Endothelial cell of umbilical vein (primary cell): ENCODE results near the gene MOK. TPM values are rescaled to one million over a fixed set of nuclear protein-coding genes. Genes with fewer than 3 reads are reported as not detected.

Experiments
- BruUV-seq: library from RNA; stranded (reverse); fragments of 400-500 nt; replicated peaks from 2 replicates; lab custom pipeline; 2021; lab: Mats Ljungman, UMichigan
- CTCF ChIA-PET: fragments of 300-600, 350-600 bp; sonication (Branson Sonifier 250); formaldehyde crosslinking; loops from one replicate; lab custom pipeline; 2021; ENCODE audit warnings: antibody characterized with exemption, inconsistent platforms; lab: Charles Lee
- POLR2A ChIA-PET: fragments of 300-600, 350-600 bp; sonication (Branson Sonifier 250); formaldehyde crosslinking; loops from one replicate; lab custom pipeline; 2021; ENCODE audit warnings: antibody characterized with exemption, inconsistent platforms; lab: Charles Lee
- DNase-seq: peaks from one replicate; pipeline ENCODE4 v3.0.0-alpha.2; 2011; ENCODE audit warnings: low read depth, low spot score
- FAIRE-seq: peaks from 2 replicates; lab custom pipeline; 2011; peaks lifted over from hg19 to GRCh38; lab: Jason Lieb, UNC
- H2AFZ ChIP-seq: 2 replicates; pipeline ENCODE4 v1.6.0; 2012; ENCODE audit warnings: low read depth, low read length, control low read depth, inconsistent platforms
- H3K27ac ChIP-seq: 2 replicates; pipeline ENCODE4 v1.5.1; 2011; ENCODE audit warnings: low read depth, mild to moderate bottlenecking, control low read depth, low read length, moderate library complexity; ENCODE audit not compliant: insufficient read depth
- H3K27me3 ChIP-seq, 2 experiments: 2 replicates each; pipeline versions ENCODE4 v1.6.0 to v1.6.1; 2011; ENCODE audit warnings: low read length in 2 of 2, mixed read lengths in 1 of 2; ENCODE audit not compliant: control insufficient read depth in 2 of 2, insufficient read depth in 2 of 2
- H3K36me3 ChIP-seq, 2 experiments: 2 replicates in 1 of 2; 3 replicates in 1 of 2; pipeline ENCODE4 v1.5.1; 2011; ENCODE audit warnings: low read length in 2 of 2, mild to moderate bottlenecking in 1 of 2, moderate library complexity in 1 of 2; ENCODE audit not compliant: control insufficient read depth in 2 of 2, insufficient read depth in 2 of 2; ENCODE audit errors: extremely low read depth in 1 of 2
- H3K4me1 ChIP-seq: 3 replicates; pipeline ENCODE4 v1.5.1; 2011; ENCODE audit warnings: mild to moderate bottlenecking, low read length; ENCODE audit not compliant: control insufficient read depth, insufficient read depth; ENCODE audit errors: extremely low read depth
- H3K4me2 ChIP-seq: 2 replicates; pipeline ENCODE4 v1.6.1; 2011; ENCODE audit warnings: low read length, control low read depth, mixed read lengths; ENCODE audit not compliant: insufficient read depth
- H3K4me3 ChIP-seq, 3 experiments: fragments of 200-600 bp in 1 of 3; sonication (generic), shearing (Covaris generic) in 1 of 3; replicated peaks in 1 of 3; 2 replicates each; pipeline ENCODE4 v1.5.1; 2011 to 2016; ENCODE audit warnings: control low read depth in 3 of 3, low read length in 3 of 3, mild to moderate bottlenecking in 2 of 3, inconsistent platforms in 1 of 3, low read depth in 1 of 3, moderate library complexity in 1 of 3; ENCODE audit not compliant: insufficient read depth in 1 of 3
- H3K79me2 ChIP-seq: 2 replicates; pipeline ENCODE4 v1.6.0; 2012; ENCODE audit warnings: low read length, inconsistent platforms; ENCODE audit not compliant: control insufficient read depth, insufficient read depth
- H3K9ac ChIP-seq: replicated peaks from 2 replicates; pipeline ENCODE3; 2011; ENCODE audit warnings: low read length, control low read depth; ENCODE audit not compliant: insufficient read depth; ENCODE audit errors: extremely low read depth
- H3K9me1 ChIP-seq: replicated peaks from 3 replicates; pipeline ENCODE4 v1.6.0; 2011; ENCODE audit warnings: mild to moderate bottlenecking, low read length; ENCODE audit not compliant: control insufficient read depth, insufficient read depth; ENCODE audit errors: extremely low read depth
- H3K9me3 ChIP-seq: replicated peaks from 2 replicates; pipeline ENCODE4 v1.5.1; 2012; ENCODE audit warnings: low read length, inconsistent platforms; ENCODE audit not compliant: control insufficient read depth, insufficient read depth
- H4K20me1 ChIP-seq: replicated peaks from 2 replicates; pipeline ENCODE3; 2011; ENCODE audit warnings: mild to moderate bottlenecking, low read length; ENCODE audit not compliant: control insufficient read depth, insufficient read depth; ENCODE audit errors: extremely low read depth
- CTCF ChIP-seq, 2 donors: IDR thresholded peaks; 1 replicate in 1 of 2; 2 replicates in 1 of 2; pipeline ENCODE4 v1.5.1; 2011; ENCODE audit warnings: low read length in 2 of 2, mild to moderate bottlenecking in 2 of 2, moderate library complexity in 2 of 2, control low read depth in 1 of 2, inconsistent platforms in 1 of 2, low read depth in 1 of 2; ENCODE audit not compliant: insufficient read depth in 1 of 2; ENCODE audit errors: extremely low read depth in 1 of 2
- EZH2 ChIP-seq: IDR thresholded peaks from 2 replicates; pipeline ENCODE4 v1.6.1; 2012; ENCODE audit warnings: borderline replicate concordance, low read depth, mild to moderate bottlenecking, moderate library complexity, low read length, inconsistent platforms; ENCODE audit not compliant: severe bottlenecking
- FOS ChIP-seq: IDR thresholded peaks from 2 replicates; pipeline ENCODE4 v1.6.1; 2011; ENCODE audit warnings: mild to moderate bottlenecking, low read length, moderate library complexity, borderline replicate concordance; ENCODE audit not compliant: insufficient read depth
- GATA2 ChIP-seq: IDR thresholded peaks from 2 replicates; pipeline ENCODE4 v1.7.0; 2011; ENCODE audit warnings: low read depth, mild to moderate bottlenecking, moderate library complexity, mixed read lengths, low read length; ENCODE audit not compliant: insufficient read length, insufficient read depth
- JUN ChIP-seq: IDR thresholded peaks from 2 replicates; pipeline ENCODE4 v1.6.1; 2011; ENCODE audit warnings: borderline replicate concordance, low read depth; ENCODE audit not compliant: insufficient read length, insufficient read depth
- MAX ChIP-seq: IDR thresholded peaks from 2 replicates; pipeline ENCODE4 v1.6.1; 2011; ENCODE audit not compliant: insufficient read depth, insufficient read length
- MYC ChIP-seq: IDR thresholded peaks from one replicate; pipeline ENCODE4 v1.6.1; 2011; ENCODE audit warnings: mild to moderate bottlenecking, low read depth, low read length
- POLR2A ChIP-seq: IDR thresholded peaks from 2 replicates; pipeline ENCODE4 v1.6.1; 2012; ENCODE audit warnings: low read depth, mild to moderate bottlenecking, control low read depth, low read length
- POLR2AphosphoS5 ChIP-seq: IDR thresholded peaks from 2 replicates; pipeline ENCODE4 v1.6.1; 2012; ENCODE audit warnings: low read depth, mild to moderate bottlenecking, control low read depth, low read length, moderate library complexity; ENCODE audit not compliant: insufficient read depth
- dilution Hi-C: fragments of 300-500 bp; cut with MboI; formaldehyde crosslinking; loops from one replicate; pipeline ENCODE4 v1.15.0; 2019; ENCODE audit warnings: low sequenced_read_pairs; ENCODE audit not compliant: extremely low pct_ligation_motif_present
- intact Hi-C: fragments of 100-400 bp; cut with micrococcal nuclease; formaldehyde crosslinking; loops from one replicate; pipeline ENCODE4 v1.10.0; 2022
- polyA plus RNA-seq, 4 experiments: library from polyadenylated mRNA; depleted of rRNA in 3 of 4; stranded (reverse) in 3 of 4; unstranded in 1 of 4; fragments of >200 nt; gene quantifications; 2 replicates each; pipeline versions ENCODE4 v1.2.1 to v1.2.3, GENCODE V29; 2011 to 2012; ENCODE audit warnings: missing spikeins in 1 of 4
- total RNA-seq: library from RNA; stranded (reverse); gene quantifications from 2 replicates; pipeline ENCODE4 v1.2.3, GENCODE V29; 2021

Gene MOK
- total and polyA plus RNA-seq, 2 donors (not counting 3 experiments of a cell fraction or from before 2014, with no cell fraction given): 6.1 to 8.6 TPM

- dilution Hi-C loops: no loop called here
- no peak overlapping the region for H3K4me2 ChIP-seq
- no peaks in the 10 kb centered on the region for H3K9me1 ChIP-seq
- no peak overlapping the region for H3K4me3 ChIP-seq
- no peaks in the 10 kb centered on the region for H4K20me1 ChIP-seq
- no peaks in the 10 kb centered on the region for H3K9me3 ChIP-seq
- CTCF ChIA-PET: no interaction called here
- H3K79me2 ChIP-seq: peaks cover 2% of the 10 kb centered on the region
- TF ChIP-seq EZH2 (no peak), FOS (no peak), MYC (no peak), MAX (no peak), POLR2A (no peak)
- no peaks in the 10 kb centered on the region for H3K27me3 ChIP-seq
- H3K27ac ChIP-seq: no peak overlapping the region
- BruUV-seq: no TSS peak
- intact Hi-C loops: no loop called here
- FAIRE-seq (no peak), DNase-seq (no peak)
- POLR2A ChIA-PET: no interaction called here
- no peak overlapping the region for H3K9ac ChIP-seq
- peaks cover 0 to 14% of the 10 kb centered on the region in 2 experiments for H3K36me3 ChIP-seq
- no peak overlapping the region for H2AFZ ChIP-seq
- no peaks in the 10 kb centered on the region for H3K4me1 ChIP-seq
Measured at GRCh38 chr14:102206918-102207317, 98.0 kb downstream of the MOK start.

GRCh38 chr14:102205560-102205959 is 99.4 kb downstream of the MOK start:
- no peak for TF ChIP-seq POLR2A
- TF ChIP-seq EZH2: no peak
- TF ChIP-seq CTCF (IDR thresholded peaks at IDR 0.05; ENCODE audit: extremely low read depth in 1 of 2, insufficient read depth in 1 of 2, low read depth in 1 of 2, low read length in 2 of 2): no peak
- TF ChIP-seq FOS: no peak
- TF ChIP-seq GATA2: no peak
- no peak for TF ChIP-seq JUN
- TF ChIP-seq POLR2AphosphoS5: no peak
- no peak for TF ChIP-seq MYC
- no peak for TF ChIP-seq MAX
- Histone ChIP-seq H3K27me3 (no peaks in the 10 kb centered on the region), H3K4me3 (no peak overlapping the region), H3K9me3 (no peaks in the 10 kb centered on the region), H3K4me1 (no peaks in the 10 kb centered on the region), H3K36me3 (peaks cover 0 to 12% of the 10 kb centered on the region in 2 experiments), H3K79me2 (peaks cover 2% of the 10 kb centered on the region), H4K20me1 (no peaks in the 10 kb centered on the region), H2AFZ (no peak overlapping the region), H3K9ac (no peak overlapping the region), H3K4me2 (no peak overlapping the region), H3K9me1 (no peaks in the 10 kb centered on the region), H3K27ac (no peak overlapping the region)
- ChIA-PET POLR2A (no interaction called here), CTCF (no interaction called here)
- intact Hi-C loops: no loop called here
- dilution Hi-C loops: no loop called here
- no peak for FAIRE-seq
- DNase-seq: no peak
- no TSS peak for BruUV-seq
